ENCODE data around the gene RBM44.

DNA sequence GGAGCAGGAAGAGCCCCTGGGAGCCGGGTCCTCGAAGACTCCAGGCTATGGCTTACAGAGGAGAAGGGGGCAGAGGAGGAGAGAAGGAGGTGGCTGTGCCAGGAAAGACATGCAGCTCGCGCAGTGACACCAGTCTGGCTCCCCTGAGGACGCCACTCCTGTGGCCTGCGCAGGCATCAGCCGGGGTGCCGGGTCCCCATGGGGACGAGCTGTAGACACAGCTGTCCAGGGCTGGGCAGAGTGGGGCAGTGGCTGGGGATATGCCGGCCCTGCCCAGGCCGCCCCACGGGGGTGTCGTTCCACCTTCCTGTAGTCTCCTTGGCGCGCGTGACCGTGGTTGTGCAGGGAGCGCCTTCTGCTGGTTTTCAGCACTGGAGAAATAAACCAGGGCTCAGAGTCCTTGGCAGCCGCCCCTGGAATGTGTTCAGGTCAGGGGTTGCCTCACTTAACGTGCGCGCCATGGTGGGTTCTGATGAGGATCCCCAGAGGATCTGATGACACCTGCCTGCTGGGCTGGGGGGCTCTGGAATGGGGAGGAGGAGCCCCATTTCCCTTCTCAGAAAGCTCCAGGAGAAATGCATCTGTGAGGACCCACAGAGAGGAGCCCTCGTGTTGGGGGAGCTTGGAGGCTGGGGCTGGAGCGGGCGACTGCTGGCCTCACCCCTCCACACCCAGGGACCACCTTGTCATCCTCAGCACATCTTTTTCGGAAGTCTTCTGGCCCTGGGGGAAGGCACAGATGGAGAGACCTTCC, 87.5 kb downstream of the RBM44 start:
- TF ChIP-seq POLR2A (IDR thresholded peaks at IDR 0.05; ENCODE audit: extremely low read depth, insufficient read length) = no peak
- TF ChIP-seq, protein P1, sequence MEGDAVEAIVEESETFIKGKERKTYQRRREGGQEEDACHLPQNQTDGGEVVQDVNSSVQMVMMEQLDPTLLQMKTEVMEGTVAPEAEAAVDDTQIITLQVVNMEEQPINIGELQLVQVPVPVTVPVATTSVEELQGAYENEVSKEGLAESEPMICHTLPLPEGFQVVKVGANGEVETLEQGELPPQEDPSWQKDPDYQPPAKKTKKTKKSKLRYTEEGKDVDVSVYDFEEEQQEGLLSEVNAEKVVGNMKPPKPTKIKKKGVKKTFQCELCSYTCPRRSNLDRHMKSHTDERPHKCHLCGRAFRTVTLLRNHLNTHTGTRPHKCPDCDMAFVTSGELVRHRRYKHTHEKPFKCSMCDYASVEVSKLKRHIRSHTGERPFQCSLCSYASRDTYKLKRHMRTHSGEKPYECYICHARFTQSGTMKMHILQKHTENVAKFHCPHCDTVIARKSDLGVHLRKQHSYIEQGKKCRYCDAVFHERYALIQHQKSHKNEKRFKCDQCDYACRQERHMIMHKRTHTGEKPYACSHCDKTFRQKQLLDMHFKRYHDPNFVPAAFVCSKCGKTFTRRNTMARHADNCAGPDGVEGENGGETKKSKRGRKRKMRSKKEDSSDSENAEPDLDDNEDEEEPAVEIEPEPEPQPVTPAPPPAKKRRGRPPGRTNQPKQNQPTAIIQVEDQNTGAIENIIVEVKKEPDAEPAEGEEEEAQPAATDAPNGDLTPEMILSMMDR (IDR thresholded peaks at IDR 0.05; ENCODE audit: low read depth, low read length) = no peak
- TF ChIP-seq MAX (IDR thresholded peaks at IDR 0.05; ENCODE audit: low read depth, low read length) = no peak

Data from NB4 (cell line).